Activated T-cell treated with anti-CD3 and anti-CD28 coated beads, Interleukin-2, amount 50 U/mL, for 72 hours (primary cell): ENCODE results near the gene PLEKHA6. TPM values are rescaled to one million over a fixed set of nuclear protein-coding genes. Genes with fewer than 3 reads are reported as not detected.

Experiments
- ATAC-seq, 2 donors: fragments of 150-1000 bp; cut with Tn5 transposase; replicated peaks in 1 of 2; 2 replicates each; pipeline ENCODE4 v1.10.0; 2021; ENCODE audit warnings: moderate library complexity in 2 of 2, mild to moderate bottlenecking in 1 of 2
- DNase-seq, 2 donors: peaks; one replicate each; pipeline ENCODE4 v3.0.0; 2021 to 2022; ENCODE audit warnings: mixed read lengths in 1 of 2
- H3K27ac Mint-ChIP-seq: one replicate; pipeline ENCODE4 v1.8.0; 2022; ENCODE audit warnings: mild to moderate bottlenecking, moderate library complexity, mixed read lengths
- H3K27me3 Mint-ChIP-seq: one replicate; pipeline ENCODE4 v1.8.0; 2022; ENCODE audit warnings: low read depth, mixed read lengths
- H3K36me3 Mint-ChIP-seq, 2 donors: one replicate each; pipeline ENCODE4 v1.8.0; 2022; ENCODE audit warnings: mixed read lengths in 2 of 2, mild to moderate bottlenecking in 1 of 2; ENCODE audit not compliant: insufficient read depth in 2 of 2
- H3K4me1 Mint-ChIP-seq: one replicate; pipeline ENCODE4 v1.8.0; 2022; ENCODE audit warnings: low read depth, mixed read lengths
- H3K4me3 Mint-ChIP-seq, 2 donors: one replicate each; pipeline ENCODE4 v1.8.0; 2022; ENCODE audit warnings: mild to moderate bottlenecking in 2 of 2, mixed read lengths in 2 of 2, moderate library complexity in 2 of 2
- H3K9me3 Mint-ChIP-seq, 2 donors: one replicate each; pipeline ENCODE4 v1.8.0; 2022; ENCODE audit warnings: mixed read lengths in 2 of 2
- total RNA-seq, 2 donors: library from RNA; stranded (reverse); gene quantifications; one replicate each; pipeline ENCODE4 v1.2.3, GENCODE V29; 2022

The PLEKHA6 gene
- total RNA-seq, result 1 to 10 TPM in 1 of 2 donors, under 1 TPM in 1; 0.31 to 3.4 TPM

- DNase-seq (peak in 1 of 2 donors; percentile 33), ATAC-seq (no peak)
- H3K4me3 Mint-ChIP-seq, result peak within 1 kb of the TSS in 1 of 2 donors; percentile 5
- no peaks in the 10 kb centered on the region for H3K36me3 Mint-ChIP-seq
- H3K27ac Mint-ChIP-seq, result no peak within 1 kb of the TSS
- peaks cover 16% of the 10 kb centered on the region for H3K27me3 Mint-ChIP-seq
- peaks cover 30% of the 10 kb centered on the region for H3K4me1 Mint-ChIP-seq
- no peaks in the 10 kb centered on the region for H3K9me3 Mint-ChIP-seq
These were observed at the start of gene PLEKHA6 for GRCh38 chr1:204359474-204360255. Gene PLEKHA6, minus strand, starts transcription at chr1:204359929. Its CDS starts 86,202 bp downstream, at chr1:204273727.

GRCh38 chr1:204409123-204409522 is 49.4 kb upstream of the PLEKHA6 start:
- no peaks in the 10 kb centered on the region for H3K27me3 Mint-ChIP-seq
- H3K9me3 Mint-ChIP-seq, result no peaks in the 10 kb centered on the region
- H3K36me3 Mint-ChIP-seq, result peaks cover 32 to 52% of the 10 kb centered on the region in 2 donors
- peak overlapping the region; percentile 99 for H3K27ac Mint-ChIP-seq
- H3K4me3 Mint-ChIP-seq, result peak overlapping the region; percentile 92 to 99
- peaks cover 30% of the 10 kb centered on the region for H3K4me1 Mint-ChIP-seq
- ATAC-seq (no peak), DNase-seq (no peak)

DNA sequence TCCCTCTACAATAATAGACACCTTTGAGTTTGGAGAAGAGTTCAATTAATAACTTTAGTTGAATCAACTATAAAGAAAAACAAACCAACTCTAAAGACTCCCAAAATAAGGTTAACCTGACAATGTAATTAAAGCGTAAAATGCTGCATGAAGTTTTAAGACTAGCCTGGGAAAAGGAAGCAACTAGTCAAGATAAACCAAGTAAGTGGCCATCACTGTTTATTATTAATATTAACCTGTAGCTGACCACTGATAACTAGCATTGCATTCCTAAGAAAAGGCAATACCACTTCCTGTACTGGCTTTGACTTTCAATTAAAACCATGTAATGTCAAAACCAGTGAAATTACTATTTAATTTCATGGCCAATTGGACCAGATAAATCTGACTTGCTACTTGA is 48.9 kb upstream of the PLEKHA6 start:
- ATAC-seq (no peak), DNase-seq (no peak)
- H3K4me3 Mint-ChIP-seq, result peak overlapping the region; percentile 92 to 99
- H3K36me3 Mint-ChIP-seq, result peaks cover 33 to 57% of the 10 kb centered on the region in 2 donors
- H3K4me1 Mint-ChIP-seq, result peaks cover 35% of the 10 kb centered on the region
- peak overlapping the region; percentile 99 for H3K27ac Mint-ChIP-seq
- no peaks in the 10 kb centered on the region for H3K9me3 Mint-ChIP-seq
- H3K27me3 Mint-ChIP-seq, result no peaks in the 10 kb centered on the region

DNA sequence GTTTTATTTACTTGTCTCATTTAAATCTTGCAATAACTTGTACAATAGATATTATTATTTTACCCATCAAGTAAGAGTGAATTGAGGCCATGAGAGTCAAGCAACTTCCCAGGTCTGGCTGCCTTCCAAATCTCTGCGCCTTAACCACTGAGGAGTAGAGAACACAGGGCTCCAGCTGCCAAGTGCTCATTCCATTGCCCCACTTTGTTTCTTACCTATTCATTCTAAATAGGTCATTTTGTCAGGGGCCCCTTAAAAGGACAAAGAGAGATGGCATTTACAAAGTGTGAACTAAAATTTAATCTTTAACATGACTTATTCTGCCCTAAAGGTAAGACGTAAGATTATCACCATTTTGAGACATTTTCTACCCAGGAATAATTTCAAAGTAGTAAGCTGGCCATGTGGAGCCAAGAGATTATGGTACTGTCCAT is 48.4 kb upstream of the PLEKHA6 start:
- Mint-ChIP-seq H3K4me1 (peaks cover 36% of the 10 kb centered on the region), H3K27me3 (no peaks in the 10 kb centered on the region), H3K9me3 (no peaks in the 10 kb centered on the region), H3K4me3 (peak overlapping the region; percentile 92 to 99), H3K27ac (peak overlapping the region; percentile 99), H3K36me3 (peaks cover 33 to 57% of the 10 kb centered on the region in 2 donors)
- DNase-seq, result no peak
- no peak for ATAC-seq

DNA sequence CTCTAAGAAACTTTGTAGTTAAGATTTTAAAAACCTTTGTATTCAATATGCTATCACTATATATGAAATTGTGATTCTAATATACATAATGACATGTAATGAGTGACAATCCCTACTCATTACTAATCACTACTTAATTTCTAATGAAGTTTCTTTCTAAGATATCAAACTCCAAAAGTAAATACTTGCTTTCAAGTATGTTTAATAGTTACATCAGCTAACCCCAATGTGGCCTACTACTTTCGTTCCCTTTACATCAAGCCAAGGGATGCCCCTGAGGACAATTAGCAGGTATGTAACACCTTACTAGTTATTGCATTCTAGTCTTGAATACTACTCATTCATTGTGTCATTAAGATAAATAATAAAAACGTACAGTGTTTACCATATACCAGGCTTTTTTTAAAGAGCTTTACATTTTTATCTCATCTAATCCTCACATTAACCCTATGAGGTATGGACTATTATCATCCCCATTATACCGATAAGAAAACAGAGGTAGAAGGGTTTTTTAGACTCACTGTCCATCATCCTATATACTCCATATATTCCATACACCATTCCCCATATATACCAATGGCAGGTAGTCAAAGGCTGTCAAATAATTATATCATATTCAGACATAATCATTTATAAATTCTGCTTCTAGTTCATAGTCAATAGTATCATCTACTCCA is 47.7 kb upstream of the PLEKHA6 start:
- Mint-ChIP-seq H3K27ac (peak overlapping the region; percentile 99), H3K4me3 (peak overlapping the region; percentile 92 to 99), H3K27me3 (no peaks in the 10 kb centered on the region), H3K36me3 (peaks cover 33 to 57% of the 10 kb centered on the region in 2 donors), H3K4me1 (peaks cover 33% of the 10 kb centered on the region), H3K9me3 (no peaks in the 10 kb centered on the region)
- DNase-seq, result no peak
- no peak for ATAC-seq

DNA sequence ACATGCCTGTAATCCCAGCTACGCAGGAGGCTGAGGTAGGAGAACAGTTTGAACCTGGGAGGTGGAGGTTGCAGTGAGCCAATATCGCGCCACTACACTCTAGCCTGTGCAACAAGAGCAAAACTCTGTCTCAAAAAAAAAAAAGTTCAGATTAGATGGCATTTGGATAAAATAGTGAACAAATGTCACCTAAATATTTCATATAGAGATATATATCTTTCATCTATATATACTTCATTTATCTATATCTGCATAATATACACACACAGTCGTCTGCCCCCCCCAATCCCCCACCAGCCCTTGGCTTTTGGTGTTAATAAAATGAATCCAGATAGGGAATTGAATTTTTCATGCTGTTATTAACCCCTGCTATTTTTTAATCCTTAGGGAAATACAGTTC is 46.9 kb upstream of the PLEKHA6 start:
- no peaks in the 10 kb centered on the region for H3K9me3 Mint-ChIP-seq
- peaks cover 33 to 58% of the 10 kb centered on the region in 2 donors for H3K36me3 Mint-ChIP-seq
- H3K4me3 Mint-ChIP-seq, result peak overlapping the region; percentile 92 to 99
- H3K4me1 Mint-ChIP-seq, result peaks cover 40% of the 10 kb centered on the region
- ATAC-seq, result no peak
- H3K27ac Mint-ChIP-seq, result peak overlapping the region; percentile 99
- DNase-seq, result no peak
- H3K27me3 Mint-ChIP-seq, result no peaks in the 10 kb centered on the region

DNA sequence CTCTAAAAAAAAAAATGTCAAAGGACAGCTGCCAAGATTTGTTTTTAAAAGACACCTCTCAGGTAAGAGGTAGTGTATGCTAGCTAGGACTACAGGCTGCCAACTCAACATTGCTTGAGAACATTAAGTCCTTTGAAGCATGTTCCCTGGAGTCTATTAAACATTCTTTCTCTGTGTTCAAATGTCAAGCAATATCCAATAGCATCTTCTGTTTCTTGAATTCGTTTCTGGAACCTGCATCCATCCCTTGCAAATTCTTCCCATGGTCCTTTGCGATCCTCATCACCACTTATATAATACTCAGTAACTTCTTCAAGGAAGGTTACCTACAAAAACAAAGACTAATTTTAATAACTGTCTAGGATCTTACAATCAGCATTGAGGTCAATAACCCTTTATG is 46.3 kb upstream of the PLEKHA6 start:
- H3K9me3 Mint-ChIP-seq, result no peaks in the 10 kb centered on the region
- H3K4me1 Mint-ChIP-seq, result peaks cover 44% of the 10 kb centered on the region
- H3K27ac Mint-ChIP-seq, result peak overlapping the region; percentile 89
- H3K27me3 Mint-ChIP-seq, result no peaks in the 10 kb centered on the region
- peak overlapping the region; percentile 92 to 99 for H3K4me3 Mint-ChIP-seq
- no peak for DNase-seq
- peaks cover 31 to 58% of the 10 kb centered on the region in 2 donors for H3K36me3 Mint-ChIP-seq
- no peak for ATAC-seq

GRCh38 chr1:204404629-204405028 is 44.9 kb upstream of the PLEKHA6 start:
- Mint-ChIP-seq H3K27me3 (no peaks in the 10 kb centered on the region), H3K4me3 (peak overlapping the region; percentile 57 to 58), H3K4me1 (peaks cover 44% of the 10 kb centered on the region), H3K9me3 (no peaks in the 10 kb centered on the region), H3K27ac (peak overlapping the region; percentile 89), H3K36me3 (peaks cover 22 to 57% of the 10 kb centered on the region in 2 donors)
- ATAC-seq, result no peak
- no peak for DNase-seq

DNA sequence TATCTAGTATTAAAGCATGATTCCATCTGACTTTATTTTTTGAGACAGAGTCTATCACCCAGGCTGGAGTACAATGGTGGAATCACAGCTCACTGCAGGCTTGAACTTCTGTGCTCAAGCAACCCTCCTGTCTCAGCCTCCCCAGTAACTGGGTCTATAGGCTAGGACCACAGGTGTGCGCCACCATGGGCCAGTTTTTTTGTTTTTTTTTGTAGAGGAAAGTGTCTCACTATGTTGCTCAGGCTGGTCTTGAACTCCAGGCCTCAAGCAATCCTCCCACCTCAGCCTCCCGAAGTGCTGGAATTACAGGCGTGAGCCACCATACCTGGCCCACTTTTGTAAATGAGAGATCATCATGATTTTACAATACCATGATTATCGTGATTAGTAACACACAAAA is 42.7 kb upstream of the PLEKHA6 start:
- H3K36me3 Mint-ChIP-seq, result peaks cover 14 to 47% of the 10 kb centered on the region in 2 donors
- no peaks in the 10 kb centered on the region for H3K9me3 Mint-ChIP-seq
- no peak overlapping the region for H3K27ac Mint-ChIP-seq
- no peak overlapping the region for H3K4me3 Mint-ChIP-seq
- H3K4me1 Mint-ChIP-seq, result peaks cover 44% of the 10 kb centered on the region
- H3K27me3 Mint-ChIP-seq, result no peaks in the 10 kb centered on the region
- no peak for ATAC-seq
- no peak for DNase-seq

DNA sequence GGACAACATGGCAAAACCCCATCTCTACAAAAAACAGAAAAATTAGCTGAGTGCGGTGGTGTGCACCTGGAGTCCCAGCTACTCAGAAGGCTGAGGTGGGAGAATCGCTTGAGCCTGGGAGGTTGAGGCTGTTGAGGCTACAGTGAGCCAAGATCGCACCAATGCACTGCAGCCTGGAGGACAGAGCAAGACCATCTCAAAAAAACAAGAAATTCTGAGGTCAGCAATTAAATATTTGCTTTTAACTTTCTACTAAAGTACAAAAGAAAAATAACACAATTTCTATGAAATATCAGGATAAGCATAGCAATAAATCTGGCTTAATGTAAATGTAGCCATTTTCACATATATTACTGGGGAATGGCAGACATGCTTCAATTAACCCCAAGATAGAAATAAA is 42.0 kb upstream of the PLEKHA6 start:
- H3K4me3 Mint-ChIP-seq, result no peak overlapping the region
- DNase-seq (no peak), ATAC-seq (no peak)
- H3K9me3 Mint-ChIP-seq, result no peaks in the 10 kb centered on the region
- peaks cover 44% of the 10 kb centered on the region for H3K4me1 Mint-ChIP-seq
- no peaks in the 10 kb centered on the region for H3K27me3 Mint-ChIP-seq
- no peak overlapping the region for H3K27ac Mint-ChIP-seq
- H3K36me3 Mint-ChIP-seq, result peaks cover 14 to 40% of the 10 kb centered on the region in 2 donors

- Mint-ChIP-seq H3K27ac (peak overlapping the region; percentile 91), H3K9me3 (no peaks in the 10 kb centered on the region), H3K4me1 (peaks cover 40% of the 10 kb centered on the region), H3K4me3 (no peak overlapping the region), H3K36me3 (peaks cover 13 to 37% of the 10 kb centered on the region in 2 donors), H3K27me3 (no peaks in the 10 kb centered on the region)
- DNase-seq (no peak), ATAC-seq (no peak)
These were observed 41.3 kb upstream of the PLEKHA6 start for GRCh38 chr1:204400882-204401510.

- H3K9me3 Mint-ChIP-seq, result no peaks in the 10 kb centered on the region
- no peak overlapping the region for H3K4me3 Mint-ChIP-seq
- H3K4me1 Mint-ChIP-seq, result peaks cover 15% of the 10 kb centered on the region
- H3K27me3 Mint-ChIP-seq, result no peaks in the 10 kb centered on the region
- H3K36me3 Mint-ChIP-seq, result peaks cover 11 to 28% of the 10 kb centered on the region in 2 donors
- peak overlapping the region; percentile 50 for H3K27ac Mint-ChIP-seq
- ATAC-seq (peak; percentile 83 to 87), DNase-seq (peak; percentile 54 to 56)
These were observed 38.7 kb upstream of the PLEKHA6 start for GRCh38 chr1:204398197-204399125.
